GM12873 (cell line): ENCODE measurements around the gene SCYGR3.

Experiments used
- CTCF ChIP-seq: IDR thresholded peaks from 2 replicates; pipeline ENCODE4 v1.5.1; 2012; ENCODE audit warnings: low read depth, mild to moderate bottlenecking, moderate library complexity, low read length, control low read depth; ENCODE audit not compliant: insufficient read depth; ENCODE audit errors: missing control alignments

Gene SCYGR3

DNA sequence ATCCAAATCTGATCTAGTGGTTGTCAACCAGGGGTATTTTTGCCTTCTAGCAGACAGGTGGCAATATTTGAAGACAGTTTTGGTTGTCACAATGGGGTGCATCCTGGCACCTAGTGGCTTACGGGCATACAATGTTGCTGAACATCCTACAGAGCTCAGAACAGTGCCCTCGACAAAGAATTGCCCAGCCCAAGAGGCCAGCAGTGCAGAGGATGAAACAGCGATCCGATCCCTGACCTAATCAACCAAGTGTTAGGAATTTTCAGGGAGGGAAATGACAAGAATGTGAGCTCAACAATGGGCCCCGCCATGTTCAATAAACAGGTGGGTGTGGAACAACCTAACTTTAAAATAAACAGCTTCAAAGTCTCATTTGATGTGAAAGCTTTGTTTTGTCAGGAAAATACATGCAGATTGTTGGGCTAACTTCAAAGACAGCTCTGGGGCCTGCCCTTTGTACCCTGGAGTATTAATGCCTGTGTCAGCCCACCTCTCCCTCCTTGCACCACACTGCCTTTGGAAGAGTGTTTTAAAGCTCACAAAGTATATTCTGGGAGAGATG, 29.4 kb upstream of the SCYGR3 start:
- TF ChIP-seq CTCF: peak; percentile 21

DNA sequence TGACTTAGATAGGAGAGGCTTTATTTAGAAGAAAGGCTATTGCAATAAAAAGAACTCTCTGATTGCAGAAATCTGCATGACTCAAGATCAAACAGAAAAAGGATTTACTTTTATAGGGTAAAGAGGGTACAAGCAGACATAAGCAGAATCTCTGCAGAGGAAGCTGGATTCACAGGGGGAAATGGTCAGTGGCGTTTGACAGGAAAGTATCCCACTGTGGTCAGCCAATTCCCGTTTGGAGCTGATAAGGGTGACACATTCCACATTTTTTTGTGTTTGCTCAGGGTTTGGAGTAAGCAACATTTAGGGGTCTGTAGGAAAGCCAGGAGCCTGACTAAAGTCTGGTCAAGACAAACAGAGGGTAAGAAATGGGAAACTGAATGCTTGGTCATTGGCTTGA, 28.0 kb upstream of the SCYGR3 start:
- TF ChIP-seq CTCF: no peak

DNA sequence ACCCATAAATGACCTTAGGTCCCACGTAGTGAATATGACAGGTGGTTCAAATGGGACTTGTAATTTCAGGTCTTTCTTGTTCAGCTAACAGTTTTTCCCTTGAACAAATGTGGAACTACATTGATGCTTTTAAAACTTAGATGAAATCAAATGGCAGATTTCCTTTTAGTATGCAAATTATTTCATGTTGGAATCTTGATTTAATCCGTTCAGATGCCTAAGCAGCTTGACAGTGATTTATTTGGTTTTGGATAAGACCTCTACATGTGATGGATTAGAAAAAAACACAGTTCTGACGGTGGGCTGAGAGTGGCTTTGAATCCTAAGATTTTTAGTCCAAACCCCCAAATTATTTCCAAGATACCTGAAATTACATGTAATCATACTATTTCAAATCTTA, 19.6 kb upstream of the SCYGR3 start:
- TF ChIP-seq CTCF: no peak

- no peak for TF ChIP-seq CTCF
Measured at GRCh38 chr2:227632827-227633226, 18.2 kb upstream of the SCYGR3 start.

DNA sequence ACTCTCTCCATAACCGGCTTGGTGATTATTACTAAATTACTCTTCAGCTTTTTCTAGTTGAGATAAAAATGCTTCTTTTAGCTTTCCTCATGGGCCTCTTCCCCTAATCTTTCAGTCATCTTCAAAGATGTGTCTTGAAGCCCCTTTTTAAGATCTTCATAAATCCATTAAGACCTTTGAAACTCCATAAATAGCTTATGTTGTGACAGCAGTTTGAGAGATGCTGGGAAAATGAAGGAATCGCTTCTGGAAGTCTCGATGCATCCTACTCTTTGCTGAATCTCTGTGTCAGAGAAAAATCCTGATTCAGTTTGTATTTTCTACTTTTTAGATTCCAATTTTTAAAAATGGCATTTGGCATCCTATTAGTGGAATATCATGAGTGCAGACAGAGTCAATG, 15.7 kb upstream of the SCYGR3 start:
- no peak for TF ChIP-seq CTCF

- TF ChIP-seq CTCF: no peak
Measured at GRCh38 chr2:227629435-227629834, 14.8 kb upstream of the SCYGR3 start.

DNA sequence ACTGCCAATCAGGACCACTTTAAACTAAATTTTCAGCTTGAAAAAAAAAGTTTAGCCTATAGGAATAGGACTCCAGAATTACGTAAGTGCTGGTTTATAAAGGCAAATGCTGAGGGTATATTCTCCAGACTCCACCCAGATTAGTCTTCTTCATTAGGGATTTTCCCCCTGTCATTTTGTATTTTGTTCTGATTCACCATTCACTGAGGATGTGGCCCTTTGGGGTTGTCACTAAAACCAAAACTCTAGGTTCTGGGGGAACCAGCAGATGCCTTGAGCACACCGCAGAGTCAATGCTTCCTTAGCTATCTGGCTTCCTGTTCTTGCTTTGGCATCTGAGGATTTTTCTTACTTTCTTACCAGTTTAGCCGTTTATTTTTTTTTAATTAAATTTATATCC, 13.1 kb upstream of the SCYGR3 start:
- TF ChIP-seq CTCF: no peak
